ENCODE data around the gene ADCY3.

DNA sequence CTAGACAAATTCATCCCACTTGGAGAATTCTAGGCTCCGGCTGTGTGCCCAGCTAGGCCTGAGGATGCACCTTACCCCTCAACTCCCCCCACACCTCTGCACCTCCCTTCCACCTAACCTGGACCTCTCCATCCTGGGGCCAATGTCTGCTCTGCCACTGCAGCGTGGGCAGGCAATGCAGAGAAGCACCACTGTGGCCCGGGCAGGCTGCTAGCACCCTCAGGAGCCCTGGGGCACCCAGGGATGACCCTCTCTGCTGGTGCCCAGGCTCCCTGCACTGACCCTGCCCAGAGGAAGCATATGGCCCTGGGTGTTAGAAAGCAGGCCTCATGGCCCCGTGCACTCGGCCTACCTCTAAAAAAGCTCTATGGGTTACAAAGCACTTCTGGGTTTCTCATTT, 49.6 kb downstream of the ADCY3 start:
- TF ChIP-seq, protein P1, sequence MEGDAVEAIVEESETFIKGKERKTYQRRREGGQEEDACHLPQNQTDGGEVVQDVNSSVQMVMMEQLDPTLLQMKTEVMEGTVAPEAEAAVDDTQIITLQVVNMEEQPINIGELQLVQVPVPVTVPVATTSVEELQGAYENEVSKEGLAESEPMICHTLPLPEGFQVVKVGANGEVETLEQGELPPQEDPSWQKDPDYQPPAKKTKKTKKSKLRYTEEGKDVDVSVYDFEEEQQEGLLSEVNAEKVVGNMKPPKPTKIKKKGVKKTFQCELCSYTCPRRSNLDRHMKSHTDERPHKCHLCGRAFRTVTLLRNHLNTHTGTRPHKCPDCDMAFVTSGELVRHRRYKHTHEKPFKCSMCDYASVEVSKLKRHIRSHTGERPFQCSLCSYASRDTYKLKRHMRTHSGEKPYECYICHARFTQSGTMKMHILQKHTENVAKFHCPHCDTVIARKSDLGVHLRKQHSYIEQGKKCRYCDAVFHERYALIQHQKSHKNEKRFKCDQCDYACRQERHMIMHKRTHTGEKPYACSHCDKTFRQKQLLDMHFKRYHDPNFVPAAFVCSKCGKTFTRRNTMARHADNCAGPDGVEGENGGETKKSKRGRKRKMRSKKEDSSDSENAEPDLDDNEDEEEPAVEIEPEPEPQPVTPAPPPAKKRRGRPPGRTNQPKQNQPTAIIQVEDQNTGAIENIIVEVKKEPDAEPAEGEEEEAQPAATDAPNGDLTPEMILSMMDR (IDR thresholded peaks at IDR 0.05), result no peak
- TF ChIP-seq ZFX (IDR thresholded peaks at IDR 0.05; ENCODE audit: borderline replicate concordance), result no peak
